Measurements from ENCODE around the gene FXYD3. TPM values are rescaled to one million over a fixed set of nuclear protein-coding genes. Genes with fewer than 3 reads are reported as not detected.

The FXYD3 gene
- polyA plus RNA-seq, 1 donor from 2014 or later, result not detected

- TF ChIP-seq, protein P1, sequence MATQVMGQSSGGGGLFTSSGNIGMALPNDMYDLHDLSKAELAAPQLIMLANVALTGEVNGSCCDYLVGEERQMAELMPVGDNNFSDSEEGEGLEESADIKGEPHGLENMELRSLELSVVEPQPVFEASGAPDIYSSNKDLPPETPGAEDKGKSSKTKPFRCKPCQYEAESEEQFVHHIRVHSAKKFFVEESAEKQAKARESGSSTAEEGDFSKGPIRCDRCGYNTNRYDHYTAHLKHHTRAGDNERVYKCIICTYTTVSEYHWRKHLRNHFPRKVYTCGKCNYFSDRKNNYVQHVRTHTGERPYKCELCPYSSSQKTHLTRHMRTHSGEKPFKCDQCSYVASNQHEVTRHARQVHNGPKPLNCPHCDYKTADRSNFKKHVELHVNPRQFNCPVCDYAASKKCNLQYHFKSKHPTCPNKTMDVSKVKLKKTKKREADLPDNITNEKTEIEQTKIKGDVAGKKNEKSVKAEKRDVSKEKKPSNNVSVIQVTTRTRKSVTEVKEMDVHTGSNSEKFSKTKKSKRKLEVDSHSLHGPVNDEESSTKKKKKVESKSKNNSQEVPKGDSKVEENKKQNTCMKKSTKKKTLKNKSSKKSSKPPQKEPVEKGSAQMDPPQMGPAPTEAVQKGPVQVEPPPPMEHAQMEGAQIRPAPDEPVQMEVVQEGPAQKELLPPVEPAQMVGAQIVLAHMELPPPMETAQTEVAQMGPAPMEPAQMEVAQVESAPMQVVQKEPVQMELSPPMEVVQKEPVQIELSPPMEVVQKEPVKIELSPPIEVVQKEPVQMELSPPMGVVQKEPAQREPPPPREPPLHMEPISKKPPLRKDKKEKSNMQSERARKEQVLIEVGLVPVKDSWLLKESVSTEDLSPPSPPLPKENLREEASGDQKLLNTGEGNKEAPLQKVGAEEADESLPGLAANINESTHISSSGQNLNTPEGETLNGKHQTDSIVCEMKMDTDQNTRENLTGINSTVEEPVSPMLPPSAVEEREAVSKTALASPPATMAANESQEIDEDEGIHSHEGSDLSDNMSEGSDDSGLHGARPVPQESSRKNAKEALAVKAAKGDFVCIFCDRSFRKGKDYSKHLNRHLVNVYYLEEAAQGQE (IDR thresholded peaks at IDR 0.05; ENCODE audit: borderline replicate concordance), result no peak
- no peak for TF ChIP-seq POLR2AphosphoS5 (IDR thresholded peaks at IDR 0.05)
- no peak overlapping the region for H2AFZ ChIP-seq (ENCODE audit: low read depth, low read length)
- no peaks in the 10 kb centered on the region for H3K36me3 ChIP-seq (ENCODE audit: insufficient read depth, low read length)
- H3K27me3 ChIP-seq (ENCODE audit: insufficient read depth, low read depth, low read length), result peaks cover 37% of the 10 kb centered on the region
- H3K9ac ChIP-seq (ENCODE audit: low read length), result no peak overlapping the region
- no peak overlapping the region for H3K4me3 ChIP-seq (ENCODE audit: low read length)
- H3K27ac ChIP-seq (ENCODE audit: low read length), result no peak overlapping the region
- H3K9me3 ChIP-seq (ENCODE audit: low read length), result no peaks in the 10 kb centered on the region
- no peaks in the 10 kb centered on the region for H4K20me1 ChIP-seq (ENCODE audit: insufficient read depth)
- no peak overlapping the region for H3K4me2 ChIP-seq (ENCODE audit: low read length)
- H3K9me2 ChIP-seq (ENCODE audit: insufficient read depth, low read length), result no peaks in the 10 kb centered on the region
- H3K79me2 ChIP-seq (replicated peaks; ENCODE audit: insufficient read depth, low read length), result no peaks in the 10 kb centered on the region
- H3F3A ChIP-seq (ENCODE audit: insufficient read depth, low read length, poor library complexity, severe bottlenecking), result no peaks in the 10 kb centered on the region
These were observed 41.8 kb downstream of the FXYD3 start for GRCh38 chr19:35157431-35157830.

DNA sequence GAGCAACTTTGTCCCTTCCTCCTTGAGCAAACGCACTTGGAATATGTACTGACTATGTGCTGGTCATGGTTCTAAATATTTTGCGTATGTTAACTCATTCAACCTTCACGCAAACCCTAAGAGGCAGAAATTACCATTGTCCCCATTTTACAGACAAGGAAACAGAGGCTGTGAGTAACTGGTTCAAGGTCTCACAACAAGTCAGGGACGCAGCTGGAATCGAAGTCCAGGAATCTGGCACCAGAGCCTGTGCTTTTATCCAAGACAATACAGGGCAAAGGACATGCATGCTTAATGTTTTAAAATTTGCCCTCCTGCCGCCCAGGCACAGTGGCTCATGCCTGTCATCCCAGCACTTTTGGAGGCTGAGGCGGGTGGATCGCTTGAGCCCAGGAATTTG, 44.0 kb downstream of the FXYD3 start:
- H2AFZ ChIP-seq (ENCODE audit: low read depth, low read length), result no peak overlapping the region
- peaks cover 22% of the 10 kb centered on the region for H3K27me3 ChIP-seq (ENCODE audit: insufficient read depth, low read depth, low read length)
- H4K20me1 ChIP-seq (ENCODE audit: insufficient read depth), result no peaks in the 10 kb centered on the region
- H3K79me2 ChIP-seq (replicated peaks; ENCODE audit: insufficient read depth, low read length), result no peaks in the 10 kb centered on the region
- TF ChIP-seq POLR2AphosphoS5 (IDR thresholded peaks at IDR 0.05), result no peak
- TF ChIP-seq SMC3 (conservative IDR thresholded peaks at IDR 0.05; ENCODE audit: poor library complexity), result no peak
- no peak for TF ChIP-seq TAF1 (IDR thresholded peaks at IDR 0.05; ENCODE audit: low read depth)
- TF ChIP-seq EZH2 (IDR thresholded peaks at IDR 0.05; ENCODE audit: borderline replicate concordance, insufficient read depth, low read length, poor library complexity, severe bottlenecking), result no peak
- TF ChIP-seq, protein P2, sequence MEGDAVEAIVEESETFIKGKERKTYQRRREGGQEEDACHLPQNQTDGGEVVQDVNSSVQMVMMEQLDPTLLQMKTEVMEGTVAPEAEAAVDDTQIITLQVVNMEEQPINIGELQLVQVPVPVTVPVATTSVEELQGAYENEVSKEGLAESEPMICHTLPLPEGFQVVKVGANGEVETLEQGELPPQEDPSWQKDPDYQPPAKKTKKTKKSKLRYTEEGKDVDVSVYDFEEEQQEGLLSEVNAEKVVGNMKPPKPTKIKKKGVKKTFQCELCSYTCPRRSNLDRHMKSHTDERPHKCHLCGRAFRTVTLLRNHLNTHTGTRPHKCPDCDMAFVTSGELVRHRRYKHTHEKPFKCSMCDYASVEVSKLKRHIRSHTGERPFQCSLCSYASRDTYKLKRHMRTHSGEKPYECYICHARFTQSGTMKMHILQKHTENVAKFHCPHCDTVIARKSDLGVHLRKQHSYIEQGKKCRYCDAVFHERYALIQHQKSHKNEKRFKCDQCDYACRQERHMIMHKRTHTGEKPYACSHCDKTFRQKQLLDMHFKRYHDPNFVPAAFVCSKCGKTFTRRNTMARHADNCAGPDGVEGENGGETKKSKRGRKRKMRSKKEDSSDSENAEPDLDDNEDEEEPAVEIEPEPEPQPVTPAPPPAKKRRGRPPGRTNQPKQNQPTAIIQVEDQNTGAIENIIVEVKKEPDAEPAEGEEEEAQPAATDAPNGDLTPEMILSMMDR (IDR thresholded peaks at IDR 0.05; ENCODE audit: poor library complexity, severe bottlenecking), result no peak
- no peak for TF ChIP-seq EP300 (conservative IDR thresholded peaks at IDR 0.05; ENCODE audit: poor library complexity, severe bottlenecking)
- TF ChIP-seq, protein P1 (IDR thresholded peaks at IDR 0.05; ENCODE audit: borderline replicate concordance), result no peak
- H3K4me3 ChIP-seq (ENCODE audit: low read length), result no peak overlapping the region
- H3K36me3 ChIP-seq (ENCODE audit: insufficient read depth, low read length), result no peaks in the 10 kb centered on the region
- H3K4me2 ChIP-seq (ENCODE audit: low read length), result no peak overlapping the region
- H3K9me3 ChIP-seq (ENCODE audit: low read length), result no peaks in the 10 kb centered on the region
- no peaks in the 10 kb centered on the region for H3F3A ChIP-seq (ENCODE audit: insufficient read depth, low read length, poor library complexity, severe bottlenecking)
- no peak overlapping the region for H3K9ac ChIP-seq (ENCODE audit: low read length)
- no peaks in the 10 kb centered on the region for H3K9me2 ChIP-seq (ENCODE audit: insufficient read depth, low read length)
- H3K27ac ChIP-seq (ENCODE audit: low read length), result no peak overlapping the region
